Testis (tissue), 3 donors: Measurements from ENCODE around the gene ARMC10. TPM values are rescaled to one million over a fixed set of nuclear protein-coding genes. Genes with fewer than 3 reads are reported as not detected.
A peak's percentile ranks its signal among the peaks of the same experiment; 100 is the strongest.
"Not testable (repeated sequence)": the region's sequence is repeated elsewhere in the genome, so short reads cannot be mapped to it uniquely, and the experiment has no call there.

Source experiments
- DNase-seq: peaks from one replicate; pipeline ENCODE4 v3.0.0-alpha.2; 2019
- H3K27ac ChIP-seq, 2 donors: fragments of 200-600 bp; sonication (generic); one replicate each; pipeline ENCODE4 v1.5.1; 2019
- H3K27me3 ChIP-seq: fragments of 200-600 bp; sonication (generic); one replicate; pipeline ENCODE4 v1.5.1; 2019
- H3K36me3 ChIP-seq: fragments of 200-600 bp; sonication (generic); one replicate; pipeline ENCODE4 v1.5.1; 2017; ENCODE audit warnings: low read depth; ENCODE audit errors: missing control alignments
- H3K4me1 ChIP-seq: fragments of 200-600 bp; sonication (generic); one replicate; pipeline ENCODE4 v1.5.1; 2019
- H3K4me3 ChIP-seq, 2 donors: fragments of 200-600 bp; sonication (generic); one replicate each; pipeline ENCODE4 v1.5.1; 2017 to 2019
- H3K9me3 ChIP-seq: fragments of 200-600 bp; sonication (generic); one replicate; pipeline ENCODE4 v1.5.1; 2017
- CTCF ChIP-seq, 3 experiments: fragments of 450-650 bp in 2 of 3; fragments of 200-600 bp in 1 of 3; sonication (generic) in 1 of 3; IDR thresholded peaks; one replicate each; pipeline ENCODE4 v1.5.1; 2016 to 2019; ENCODE audit warnings: antibody characterized with exemption in 3 of 3, mild to moderate bottlenecking in 2 of 3, moderate library complexity in 1 of 3
- POLR2A ChIP-seq: fragments of 450-650 bp; IDR thresholded peaks from one replicate; pipeline ENCODE4 v1.6.1; 2017; ENCODE audit warnings: antibody characterized with exemption, mild to moderate bottlenecking, moderate library complexity
- WGBS, 2 donors: methylation state at CpG; one replicate each; pipeline ENCODE4 v1.1.5; 2018; 5-methylcytosine and 5-hydroxymethylcytosine counted together
- intact Hi-C: fragments of 100-400 bp; cut with DNase I; formaldehyde crosslinking; loops from one replicate; pipeline ENCODE4 v1.15.1; 2023; ENCODE audit warnings: low total_unique reads
- polyA plus RNA-seq: library from polyadenylated mRNA; stranded (reverse); fragments of 350-450 nt; fragmentation: Illumina TruSeq; extraction: RNeasy Lipid Tissue Mini Kit (QIAGEN cat#74804); gene quantifications from one replicate; pipeline ENCODE4 v1.2.3, GENCODE V29; 2014; ENCODE audit warnings: low read depth, low replicate concordance; ENCODE audit not compliant: insufficient read depth
- total RNA-seq, 2 donors: library from RNA; depleted of rRNA; stranded (reverse); fragments of >200 nt; gene quantifications; one replicate each; pipeline ENCODE4 v1.2.3, GENCODE V29; 2016

The ARMC10 gene
- total and polyA plus RNA-seq, 3 donors from 2014 or later: 31.2 to 64.4 (median 61.7) TPM

DNA sequence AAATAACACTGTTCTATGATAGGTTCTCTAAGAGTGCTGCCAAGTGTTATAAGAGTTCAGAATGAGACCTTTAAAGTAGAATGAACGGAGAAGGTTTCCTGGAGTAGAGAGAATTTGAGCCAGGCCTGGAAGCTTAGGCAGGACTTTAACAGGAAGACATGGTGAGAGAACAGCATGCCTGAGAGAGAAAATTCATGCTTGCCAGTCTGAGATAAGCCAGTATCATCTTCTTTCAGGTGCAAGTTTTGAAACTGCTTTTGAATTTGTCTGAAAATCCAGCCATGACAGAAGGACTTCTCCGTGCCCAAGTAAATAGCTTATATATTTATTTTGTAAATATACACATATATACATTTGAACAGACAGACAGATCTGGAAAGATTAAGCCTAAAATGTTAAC lies 22.1 kb downstream of the ARMC10 start:
- DNase-seq: no peak
- no peak overlapping the region for H3K4me3 ChIP-seq
- no peak overlapping the region for H3K27ac ChIP-seq
- H3K9me3 ChIP-seq: no peaks in the 10 kb centered on the region
- H3K36me3 ChIP-seq: no peaks in the 10 kb centered on the region
- no peaks in the 10 kb centered on the region for H3K4me1 ChIP-seq
- no peaks in the 10 kb centered on the region for H3K27me3 ChIP-seq
- TF ChIP-seq POLR2A (no peak), CTCF (IDR thresholded peaks at IDR 0.05) (no peak)
- intact Hi-C loops: no loop called here
- WGBS, 2 donors: 87 to 88% methylated on average over 2 of the region's 2 CpGs

- Histone ChIP-seq H3K36me3 (no peaks in the 10 kb centered on the region), H3K9me3 (no peaks in the 10 kb centered on the region), H3K4me3 (no peak overlapping the region), H3K27me3 (no peaks in the 10 kb centered on the region), H3K4me1 (no peaks in the 10 kb centered on the region), H3K27ac (no peak overlapping the region)
- 60 to 61% methylated on average over 3 of the region's 3 CpGs for WGBS, 2 donors
- intact Hi-C loops: no loop called here
- no peak for DNase-seq
- TF ChIP-seq CTCF (IDR thresholded peaks at IDR 0.05) (no peak), POLR2A (no peak)
These were observed 25.4 kb downstream of the ARMC10 start for GRCh38 chr7:103100348-103100747.

- H3K27me3 ChIP-seq: no peaks in the 10 kb centered on the region
- 40 to 48% methylated on average over 2 of the region's 2 CpGs for WGBS, 2 donors
- intact Hi-C loops: no loop called here
- no peak overlapping the region for H3K27ac ChIP-seq
- H3K9me3 ChIP-seq: no peaks in the 10 kb centered on the region
- H3K4me3 ChIP-seq: no peak overlapping the region
- TF ChIP-seq POLR2A (no peak), CTCF (IDR thresholded peaks at IDR 0.05) (no peak)
- peaks cover 4% of the 10 kb centered on the region for H3K4me1 ChIP-seq
- H3K36me3 ChIP-seq: no peaks in the 10 kb centered on the region
- no peak for DNase-seq
These were observed 26.6 kb downstream of the ARMC10 start for GRCh38 chr7:103101543-103101942.

- 43 to 61% methylated on average over 5 to 12 of the region's 12 CpGs for WGBS, 2 donors
- intact Hi-C loops: no loop called here
- no peak for DNase-seq
- no peak for TF ChIP-seq POLR2A
- TF ChIP-seq CTCF (IDR thresholded peaks at IDR 0.05): no peak
- Histone ChIP-seq H3K36me3 (no peaks in the 10 kb centered on the region), H3K9me3 (no peaks in the 10 kb centered on the region), H3K4me3 (no peak overlapping the region), H3K4me1 (peaks cover 8% of the 10 kb centered on the region), H3K27ac (peak overlapping the region in 1 of 2 donors; percentile 50), H3K27me3 (no peaks in the 10 kb centered on the region)
These were observed 31.2 kb downstream of the ARMC10 start for GRCh38 chr7:103106005-103106702.

DNA sequence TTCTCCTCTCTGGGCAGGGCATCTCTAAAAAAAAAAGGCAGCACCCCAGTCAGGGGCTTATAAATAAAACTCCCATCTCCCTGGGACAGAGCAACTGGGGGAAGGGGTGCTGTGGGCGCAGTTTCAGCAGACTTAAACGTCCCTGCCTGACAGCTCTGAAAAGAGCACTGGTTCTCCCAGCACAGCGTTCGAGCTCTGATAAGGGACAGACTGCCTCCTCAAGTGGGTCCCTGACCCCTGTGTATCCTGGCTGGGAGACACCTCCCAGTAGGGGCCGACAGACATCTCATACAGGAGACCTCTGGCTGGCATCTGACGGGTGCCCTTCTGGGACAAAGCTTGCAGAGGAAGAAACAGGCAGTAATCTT lies 31.7 kb downstream of the ARMC10 start:
- DNase-seq, H3K9me3 ChIP-seq, H3K36me3 ChIP-seq, H3K27me3 ChIP-seq, H3K4me1 ChIP-seq, H3K4me3 ChIP-seq, intact Hi-C loops: not testable (repeated sequence)
- 40 to 47% methylated on average over 5 to 6 of the region's 6 CpGs for WGBS, 2 donors
- peak overlapping the region in 1 of 2 donors; percentile 50 for H3K27ac ChIP-seq
